ENCODE measurements around the gene CALY. TPM values are rescaled to one million over a fixed set of nuclear protein-coding genes. Genes with fewer than 3 reads are reported as not detected.

Gene CALY
- total RNA-seq, 3 donors from 2014 or later, result 1.1 to 7.5 TPM; not detected in 1

DNA sequence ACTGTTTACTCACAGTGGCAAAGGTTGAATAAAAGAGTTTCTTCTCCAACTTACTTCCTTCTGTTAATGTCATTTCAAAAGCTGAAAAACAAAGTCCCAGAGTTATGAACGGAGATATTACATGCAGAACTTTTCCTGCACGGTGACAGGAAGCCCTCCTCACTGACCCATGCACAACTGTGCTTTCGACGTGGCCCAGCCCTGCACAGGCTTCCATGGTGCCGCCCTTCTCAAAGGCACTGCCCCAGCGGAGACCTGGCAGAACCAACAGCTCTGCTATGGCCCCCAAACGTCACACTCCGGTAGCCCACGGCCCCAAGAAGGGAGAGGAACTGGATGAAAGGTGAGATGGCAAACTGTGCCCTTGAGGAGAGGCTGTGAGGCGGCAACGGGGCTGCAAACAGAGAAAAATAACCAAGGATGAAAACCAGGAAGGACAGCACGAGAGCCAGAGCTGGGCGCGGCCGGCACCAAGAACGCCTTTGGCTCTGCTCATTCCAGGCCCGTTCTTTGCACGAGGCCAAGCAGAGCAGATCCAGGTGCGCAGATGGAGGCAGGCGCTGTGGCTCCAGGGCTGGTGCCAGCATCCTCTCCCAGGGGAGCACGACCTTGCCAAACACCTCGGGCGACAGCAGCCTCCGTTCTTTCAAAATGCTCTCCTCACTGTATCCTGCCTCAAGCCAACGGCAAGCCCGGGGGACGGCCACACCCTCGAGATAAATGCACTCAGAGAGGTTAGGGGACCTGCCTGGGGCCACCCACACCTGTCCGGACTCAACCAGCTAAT lies 28.1 kb upstream of the CALY start:
- ATAC-seq (peak; percentile 77), DNase-seq (peak in 2 of 3 donors; percentile 56 to 69)
- Histone ChIP-seq H3K4me3 (no peak overlapping the region), H3K36me3 (ENCODE audit: low read depth) (peaks cover 2% of the 10 kb centered on the region), H3K9me3 (no peaks in the 10 kb centered on the region), H3K4me1 (ENCODE audit: low read depth) (peaks cover 16% of the 10 kb centered on the region)
- TF ChIP-seq, protein P1, sequence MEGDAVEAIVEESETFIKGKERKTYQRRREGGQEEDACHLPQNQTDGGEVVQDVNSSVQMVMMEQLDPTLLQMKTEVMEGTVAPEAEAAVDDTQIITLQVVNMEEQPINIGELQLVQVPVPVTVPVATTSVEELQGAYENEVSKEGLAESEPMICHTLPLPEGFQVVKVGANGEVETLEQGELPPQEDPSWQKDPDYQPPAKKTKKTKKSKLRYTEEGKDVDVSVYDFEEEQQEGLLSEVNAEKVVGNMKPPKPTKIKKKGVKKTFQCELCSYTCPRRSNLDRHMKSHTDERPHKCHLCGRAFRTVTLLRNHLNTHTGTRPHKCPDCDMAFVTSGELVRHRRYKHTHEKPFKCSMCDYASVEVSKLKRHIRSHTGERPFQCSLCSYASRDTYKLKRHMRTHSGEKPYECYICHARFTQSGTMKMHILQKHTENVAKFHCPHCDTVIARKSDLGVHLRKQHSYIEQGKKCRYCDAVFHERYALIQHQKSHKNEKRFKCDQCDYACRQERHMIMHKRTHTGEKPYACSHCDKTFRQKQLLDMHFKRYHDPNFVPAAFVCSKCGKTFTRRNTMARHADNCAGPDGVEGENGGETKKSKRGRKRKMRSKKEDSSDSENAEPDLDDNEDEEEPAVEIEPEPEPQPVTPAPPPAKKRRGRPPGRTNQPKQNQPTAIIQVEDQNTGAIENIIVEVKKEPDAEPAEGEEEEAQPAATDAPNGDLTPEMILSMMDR (IDR thresholded peaks at IDR 0.05), result no peak
- intact Hi-C loops (cut with DNase I, micrococcal nuclease), result no loop called here

DNA sequence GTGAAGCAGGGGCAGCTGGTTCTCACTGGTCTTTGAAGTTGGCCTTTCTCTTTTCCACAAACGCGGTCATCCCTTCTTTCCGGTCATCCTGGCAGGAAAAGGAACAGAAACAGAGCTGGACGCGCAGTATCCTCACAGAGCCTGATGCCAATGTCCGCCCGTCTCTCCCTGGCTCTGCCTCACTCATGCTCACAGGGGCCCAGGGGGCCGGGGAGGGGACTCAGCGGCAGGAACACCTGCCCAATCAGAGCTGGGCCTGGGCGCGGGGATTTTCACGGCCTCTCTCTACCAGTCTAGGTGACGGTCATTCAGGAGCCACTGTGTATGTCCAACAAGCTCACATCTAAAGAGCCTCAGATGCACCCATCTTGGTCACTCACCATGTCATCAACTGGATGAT lies 26.1 kb upstream of the CALY start:
- Histone ChIP-seq H3K36me3 (ENCODE audit: low read depth) (no peaks in the 10 kb centered on the region), H3K9me3 (no peaks in the 10 kb centered on the region), H3K4me3 (no peak overlapping the region), H3K4me1 (ENCODE audit: low read depth) (peaks cover 20% of the 10 kb centered on the region)
- TF ChIP-seq, protein P1 (IDR thresholded peaks at IDR 0.05), result no peak
- intact Hi-C loops (cut with DNase I, micrococcal nuclease), result no loop called here
- ATAC-seq (no peak), DNase-seq (no peak)

- intact Hi-C loops (cut with DNase I, micrococcal nuclease), result no loop called here
- ATAC-seq (no peak), DNase-seq (no peak)
- peaks cover 21% of the 10 kb centered on the region for H3K4me1 ChIP-seq (ENCODE audit: low read depth)
- TF ChIP-seq, protein P1 (IDR thresholded peaks at IDR 0.05), result no peak
- no peak overlapping the region for H3K4me3 ChIP-seq
- no peaks in the 10 kb centered on the region for H3K9me3 ChIP-seq
- H3K36me3 ChIP-seq (ENCODE audit: low read depth), result no peaks in the 10 kb centered on the region
Observed at GRCh38 chr10:133361773-133362441, 25.2 kb upstream of the CALY start.

GRCh38 chr10:133361227-133361626 lies 24.5 kb upstream of the CALY start:
- no peaks in the 10 kb centered on the region for H3K9me3 ChIP-seq
- peaks cover 25% of the 10 kb centered on the region for H3K4me1 ChIP-seq (ENCODE audit: low read depth)
- H3K36me3 ChIP-seq (ENCODE audit: low read depth), result no peaks in the 10 kb centered on the region
- intact Hi-C loops (cut with DNase I, micrococcal nuclease), result no loop called here
- TF ChIP-seq, protein P1 (IDR thresholded peaks at IDR 0.05), result no peak
- DNase-seq (no peak), ATAC-seq (no peak)
- H3K4me3 ChIP-seq, result no peak overlapping the region

DNA sequence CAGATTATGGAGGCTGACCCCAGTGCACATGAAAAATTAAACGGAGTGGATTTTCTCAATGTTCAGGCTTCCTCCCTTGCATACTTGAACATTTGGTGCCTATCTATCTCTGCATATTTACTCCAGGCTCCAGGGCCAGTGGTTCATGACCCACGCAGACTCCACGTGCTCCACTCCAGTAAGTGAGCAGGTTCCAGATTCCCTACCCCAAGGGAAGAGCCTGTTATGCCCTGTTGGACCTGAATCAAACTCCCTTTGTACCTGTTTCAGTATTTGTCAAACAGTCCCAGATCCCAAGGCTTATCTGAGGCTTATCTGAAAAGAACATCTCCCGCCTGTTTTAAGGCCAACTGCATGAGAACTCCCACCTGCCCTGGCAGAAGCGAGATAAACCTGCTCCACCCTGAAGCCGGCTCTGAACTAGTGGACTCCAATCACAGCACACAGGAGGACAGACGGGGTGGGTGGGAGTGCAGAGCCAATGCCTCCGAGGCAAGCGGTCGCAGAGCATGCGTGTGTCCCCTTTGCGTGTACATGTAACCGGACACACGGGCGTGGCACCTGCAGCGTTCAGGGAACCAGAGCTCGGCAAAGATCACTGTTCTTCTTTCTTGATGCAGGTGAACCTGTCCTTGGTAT lies 23.4 kb upstream of the CALY start:
- peak; percentile 23 for ATAC-seq
- H3K4me3 ChIP-seq, result no peak overlapping the region
- peak in 1 of 3 donors; percentile 45 for DNase-seq
- intact Hi-C loops (cut with DNase I, micrococcal nuclease), result no loop called here
- TF ChIP-seq, protein P1 (IDR thresholded peaks at IDR 0.05), result no peak
- no peaks in the 10 kb centered on the region for H3K9me3 ChIP-seq
- H3K36me3 ChIP-seq (ENCODE audit: low read depth), result no peaks in the 10 kb centered on the region
- H3K4me1 ChIP-seq (ENCODE audit: low read depth), result peaks cover 19% of the 10 kb centered on the region

All from mucosa of descending colon (tissue), 3 donors.